PC-9 (cell line): Measurements from ENCODE around the gene IQCM. TPM values are rescaled to one million over a fixed set of nuclear protein-coding genes. Genes with fewer than 3 reads are reported as not detected.

ENCODE experiments used
- BruUV-seq: library from RNA; stranded (reverse); fragments of 400-500 nt; replicated peaks from 2 replicates; lab custom pipeline; 2021; lab: Mats Ljungman, UMichigan
- CTCF ChIA-PET: fragments of 300-600 bp; sonication (Branson Sonifier 250); formaldehyde crosslinking; loops from one replicate; lab custom pipeline; 2022; ENCODE audit warnings: antibody characterized with exemption; lab: Charles Lee
- POLR2A ChIA-PET: fragments of 300-600 bp; sonication (Branson Sonifier 250); formaldehyde crosslinking; loops from one replicate; lab custom pipeline; 2022; ENCODE audit warnings: antibody characterized with exemption; ENCODE audit not compliant: unreplicated experiment; lab: Charles Lee
- DNase-seq, 2 experiments: peaks; one replicate each; pipeline versions ENCODE4 v3.0.0 to v3.0.0-alpha.2; 2015 to 2022; ENCODE audit warnings: mixed read lengths in 1 of 2
- H2AFZ ChIP-seq: fragments of 200-600 bp; sonication (generic); 2 replicates; pipeline ENCODE4 v1.8.1; 2017; ENCODE audit warnings: antibody characterized with exemption
- H3F3A ChIP-seq: fragments of 200-600 bp; sonication (generic); 2 replicates; pipeline ENCODE4 v1.8.1; 2017; ENCODE audit warnings: antibody characterized with exemption, mild to moderate bottlenecking, low read depth; ENCODE audit not compliant: insufficient read depth
- H3K27ac ChIP-seq: fragments of 200-600 bp; sonication (generic); 2 replicates; pipeline ENCODE4 v1.6.1; 2016; ENCODE audit warnings: mixed run types
- H3K27me3 ChIP-seq: fragments of 200-600 bp; sonication (generic); 2 replicates; pipeline ENCODE4 v1.6.1; 2016; ENCODE audit warnings: low read depth, mixed run types; ENCODE audit not compliant: insufficient read depth
- H3K36me3 ChIP-seq: fragments of 200-600 bp; sonication (generic); 2 replicates; pipeline ENCODE4 v1.6.1; 2016; ENCODE audit warnings: low read depth, mixed run types
- H3K4me1 ChIP-seq: fragments of 200-600 bp; sonication (generic); replicated peaks from 2 replicates; pipeline ENCODE4 v1.6.1; 2016; ENCODE audit warnings: mixed run types; ENCODE audit not compliant: insufficient read depth
- H3K4me2 ChIP-seq: fragments of 200-600 bp; sonication (generic); 2 replicates; pipeline ENCODE4 v1.6.1; 2017; ENCODE audit warnings: mixed run types
- H3K4me3 ChIP-seq: fragments of 200-600 bp; sonication (generic); 2 replicates; pipeline ENCODE4 v1.6.1; 2016; ENCODE audit warnings: mixed run types
- H3K79me2 ChIP-seq: fragments of 200-600 bp; sonication (generic); 2 replicates; pipeline ENCODE4 v1.6.1; 2017; ENCODE audit warnings: low read depth, mixed run types
- H3K9me2 ChIP-seq: fragments of 200-600 bp; sonication (generic); 2 replicates; pipeline ENCODE4 v1.8.1; 2017; ENCODE audit warnings: mild to moderate bottlenecking; ENCODE audit not compliant: insufficient read depth
- H3K9me3 ChIP-seq: fragments of 200-600 bp; sonication (generic); 2 replicates; pipeline ENCODE4 v1.8.1; 2016; ENCODE audit warnings: low read depth; ENCODE audit not compliant: insufficient read depth
- H4K20me1 ChIP-seq: fragments of 200-600 bp; sonication (generic); 2 replicates; pipeline ENCODE4 v1.8.1; 2017; ENCODE audit not compliant: insufficient read depth
- CTCF ChIP-seq: fragments of 200-600 bp; sonication (generic); conservative IDR thresholded peaks from 2 replicates; pipeline ENCODE4 v1.6.1; 2017; ENCODE audit warnings: mixed run types, antibody characterized with exemption, mild to moderate bottlenecking, moderate library complexity
- EZH2 ChIP-seq: fragments of 200-600 bp; sonication (generic); IDR thresholded peaks from 2 replicates; pipeline ENCODE4 v1.8.0; 2017; ENCODE audit warnings: antibody characterized with exemption, low read depth
- intact Hi-C: fragments of 100-400 bp; cut with micrococcal nuclease; formaldehyde crosslinking; loops from one replicate; pipeline ENCODE4 v1.10.0; 2022; ENCODE audit not compliant: unreplicated experiment
- total RNA-seq: library from RNA; stranded (reverse); gene quantifications from 2 replicates; pipeline ENCODE4 v1.2.3, GENCODE V29; 2021

IQCM gene
- total RNA-seq, 1 experiment from 2014 or later: not detected

GRCh38 chr4:149707862-149708261, 107.8 kb downstream of the IQCM start:
- H4K20me1 ChIP-seq: no peaks in the 10 kb centered on the region
- intact Hi-C loops: no loop called here
- BruUV-seq: no TSS peak
- no peak overlapping the region for H2AFZ ChIP-seq
- no peaks in the 10 kb centered on the region for H3K4me1 ChIP-seq
- H3F3A ChIP-seq: no peaks in the 10 kb centered on the region
- ChIA-PET POLR2A (no interaction called here), CTCF (no interaction called here)
- H3K9me2 ChIP-seq: no peaks in the 10 kb centered on the region
- no peak overlapping the region for H3K4me2 ChIP-seq
- H3K27me3 ChIP-seq: no peaks in the 10 kb centered on the region
- no peak overlapping the region for H3K27ac ChIP-seq
- no peak for DNase-seq
- no peaks in the 10 kb centered on the region for H3K36me3 ChIP-seq
- no peaks in the 10 kb centered on the region for H3K9me3 ChIP-seq
- TF ChIP-seq EZH2 (no peak), CTCF (no peak)
- H3K4me3 ChIP-seq: no peak overlapping the region
- H3K79me2 ChIP-seq: no peaks in the 10 kb centered on the region

GRCh38 chr4:149706942-149707341, 108.7 kb downstream of the IQCM start:
- CTCF ChIA-PET: no interaction called here
- no peak for TF ChIP-seq EZH2
- TF ChIP-seq CTCF: no peak
- Histone ChIP-seq H3K4me2 (no peak overlapping the region), H3K27ac (no peak overlapping the region), H3K4me1 (no peaks in the 10 kb centered on the region), H2AFZ (no peak overlapping the region), H3F3A (no peaks in the 10 kb centered on the region), H3K79me2 (no peaks in the 10 kb centered on the region), H3K27me3 (no peaks in the 10 kb centered on the region), H4K20me1 (no peaks in the 10 kb centered on the region), H3K9me3 (no peaks in the 10 kb centered on the region), H3K9me2 (no peaks in the 10 kb centered on the region), H3K4me3 (no peak overlapping the region), H3K36me3 (no peaks in the 10 kb centered on the region)
- POLR2A ChIA-PET: no interaction called here
- no TSS peak for BruUV-seq
- DNase-seq: no peak
- intact Hi-C loops: no loop called here

- TF ChIP-seq EZH2 (no peak), CTCF (no peak)
- H3K79me2 ChIP-seq: no peaks in the 10 kb centered on the region
- H3K27me3 ChIP-seq: no peaks in the 10 kb centered on the region
- no peaks in the 10 kb centered on the region for H4K20me1 ChIP-seq
- intact Hi-C loops: no loop called here
- ChIA-PET POLR2A (no interaction called here), CTCF (no interaction called here)
- H3K9me3 ChIP-seq: no peaks in the 10 kb centered on the region
- H3K36me3 ChIP-seq: no peaks in the 10 kb centered on the region
- no TSS peak for BruUV-seq
- H2AFZ ChIP-seq: no peak overlapping the region
- no peak overlapping the region for H3K4me2 ChIP-seq
- H3K4me1 ChIP-seq: no peaks in the 10 kb centered on the region
- H3K4me3 ChIP-seq: no peak overlapping the region
- no peak for DNase-seq
- H3K9me2 ChIP-seq: no peaks in the 10 kb centered on the region
- no peak overlapping the region for H3K27ac ChIP-seq
- no peaks in the 10 kb centered on the region for H3F3A ChIP-seq
Observed at GRCh38 chr4:149702414-149703293, 113.0 kb downstream of the IQCM start.
